IPS-15b (cell line): Measurements from ENCODE around the gene CFAP68.
A peak's percentile ranks its signal among the peaks of the same experiment; 100 is the strongest.

Experiments
- H3K27me3 ChIP-seq: one replicate; pipeline ENCODE4 v1.6.1; 2013; ENCODE audit warnings: low read length; ENCODE audit not compliant: control insufficient read depth, insufficient read depth
- H3K36me3 ChIP-seq: one replicate; pipeline ENCODE4 v1.6.1; 2013; ENCODE audit warnings: low read length; ENCODE audit not compliant: control insufficient read depth, insufficient read depth
- H3K4me1 ChIP-seq: one replicate; pipeline ENCODE4 v1.6.1; 2013; ENCODE audit warnings: mild to moderate bottlenecking, low read length; ENCODE audit not compliant: control insufficient read depth, insufficient read depth
- H3K4me3 ChIP-seq: one replicate; pipeline ENCODE4 v1.5.1; 2013; ENCODE audit warnings: low read depth, low read length
- H3K9ac ChIP-seq: one replicate; pipeline ENCODE4 v1.6.1; 2013; ENCODE audit warnings: low read depth, mild to moderate bottlenecking, low read length
- H3K9me3 ChIP-seq: one replicate; pipeline ENCODE4 v1.6.1; 2013; ENCODE audit warnings: mild to moderate bottlenecking, low read length; ENCODE audit not compliant: control insufficient read depth, insufficient read depth

The CFAP68 gene

DNA sequence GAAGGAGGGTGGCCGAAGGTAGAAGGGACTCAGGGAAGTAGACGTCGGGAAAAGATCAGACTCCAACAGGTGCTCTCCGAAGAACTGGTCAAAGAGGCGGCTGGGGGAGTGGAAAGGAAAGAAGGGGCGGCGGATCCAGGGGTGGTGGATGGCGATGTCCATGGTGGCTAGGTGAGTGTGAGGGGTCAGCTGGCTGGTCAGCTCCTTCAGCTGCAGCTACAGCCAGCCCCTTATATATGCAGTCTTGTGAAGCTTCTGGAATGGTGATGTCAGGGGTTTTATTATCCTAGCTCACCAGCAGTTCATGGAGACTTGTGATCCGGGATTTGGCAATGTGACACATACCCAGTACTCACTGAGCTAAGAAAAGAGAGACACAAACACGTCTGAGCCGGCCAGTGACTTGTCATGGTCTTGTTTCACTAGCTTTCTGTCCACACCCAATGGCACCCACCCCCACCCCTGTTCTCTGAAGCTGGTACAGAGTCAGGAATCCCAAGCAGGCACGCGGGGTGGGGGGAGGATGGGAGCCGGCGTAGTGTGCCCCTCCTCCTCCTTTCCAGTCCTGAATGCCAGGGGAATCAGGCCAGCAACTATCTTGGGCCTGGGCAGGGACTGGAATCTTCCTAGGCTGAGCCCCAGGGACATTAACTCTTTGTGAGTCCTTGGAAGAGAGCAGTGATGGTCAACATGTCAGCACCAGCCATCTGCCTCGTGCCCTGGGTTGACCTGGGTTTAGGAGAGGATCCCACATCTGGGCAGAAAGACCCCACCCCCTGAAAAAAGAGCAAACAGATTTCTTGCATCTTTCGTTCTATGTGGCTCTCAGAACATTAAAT is 32.4 kb downstream of the CFAP68 start, which contains the start of gene CRYAB:
Gene CRYAB, minus strand, starts transcription at position 208 of the 839 bp plus-strand sequence. Its CDS starts 46 bp downstream, at position 162.
- Histone ChIP-seq H3K9me3 (no peaks in the 10 kb centered on the region), H3K4me1 (peaks cover 13% of the 10 kb centered on the region), H3K9ac (peak within 1 kb of the TSS; percentile 26), H3K36me3 (no peaks in the 10 kb centered on the region), H3K27me3 (no peaks in the 10 kb centered on the region), H3K4me3 (peak within 1 kb of the TSS; percentile 47)

- peak within 1 kb of the TSS; percentile 26 for H3K9ac ChIP-seq
- no peaks in the 10 kb centered on the region for H3K36me3 ChIP-seq
- H3K27me3 ChIP-seq, result no peaks in the 10 kb centered on the region
- peak within 1 kb of the TSS; percentile 47 for H3K4me3 ChIP-seq
- peaks cover 13% of the 10 kb centered on the region for H3K4me1 ChIP-seq
- no peaks in the 10 kb centered on the region for H3K9me3 ChIP-seq
Measured at GRCh38 chr11:111912535-111912934, 33.2 kb downstream of the CFAP68 start, which contains the start of gene HSPB2. Gene HSPB2 (plus strand): TSS chr11:111912734. CDS start chr11:111912830, 96 bp downstream.

DNA sequence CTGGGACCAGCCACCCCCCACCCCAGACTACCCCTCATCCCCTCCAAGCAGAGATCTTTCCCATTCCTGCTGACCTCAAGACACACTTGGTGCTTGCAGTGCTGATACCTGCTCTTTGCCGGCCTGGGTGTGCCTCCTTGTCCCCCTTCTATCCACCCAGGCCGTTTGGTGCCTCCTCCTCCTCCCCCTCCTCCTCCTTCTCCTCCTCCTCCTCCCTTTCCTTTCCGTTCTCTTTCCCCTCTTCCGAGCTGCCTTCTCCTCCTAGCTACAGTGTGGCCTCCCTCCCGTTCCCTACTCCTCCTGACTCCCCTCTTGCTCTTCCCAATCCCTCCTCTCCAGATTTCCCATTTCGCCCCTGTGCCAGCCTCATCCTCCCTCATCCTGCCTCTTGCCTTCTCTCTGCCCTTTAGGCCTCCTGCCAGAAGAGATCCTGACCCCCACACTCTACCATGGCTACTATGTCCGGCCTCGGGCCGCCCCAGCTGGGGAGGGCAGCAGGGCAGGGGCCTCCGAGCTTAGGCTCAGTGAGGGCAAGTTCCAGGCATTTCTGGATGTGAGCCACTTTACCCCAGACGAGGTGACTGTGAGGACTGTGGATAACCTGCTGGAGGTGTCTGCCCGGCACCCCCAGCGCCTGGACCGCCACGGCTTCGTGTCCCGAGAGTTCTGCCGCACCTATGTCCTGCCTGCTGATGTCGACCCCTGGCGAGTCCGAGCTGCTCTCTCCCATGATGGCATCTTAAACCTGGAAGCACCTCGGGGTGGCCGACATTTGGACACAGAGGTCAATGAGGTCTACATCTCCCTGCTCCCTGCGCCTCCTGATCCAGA is 33.9 kb downstream of the CFAP68 start:
- Histone ChIP-seq H3K9ac (no peak overlapping the region), H3K9me3 (no peaks in the 10 kb centered on the region), H3K4me3 (peak overlapping the region; percentile 47), H3K36me3 (no peaks in the 10 kb centered on the region), H3K27me3 (no peaks in the 10 kb centered on the region), H3K4me1 (peaks cover 15% of the 10 kb centered on the region)

- H3K9ac ChIP-seq, result no peak overlapping the region
- H3K9me3 ChIP-seq, result no peaks in the 10 kb centered on the region
- H3K27me3 ChIP-seq, result no peaks in the 10 kb centered on the region
- no peaks in the 10 kb centered on the region for H3K36me3 ChIP-seq
- H3K4me3 ChIP-seq, result peak overlapping the region; percentile 47
- peaks cover 17% of the 10 kb centered on the region for H3K4me1 ChIP-seq
Measured at GRCh38 chr11:111913997-111914396, 34.7 kb downstream of the CFAP68 start.

GRCh38 chr11:111916768-111917167 is 37.4 kb downstream of the CFAP68 start:
- Histone ChIP-seq H3K9ac (no peak overlapping the region), H3K9me3 (no peaks in the 10 kb centered on the region), H3K36me3 (no peaks in the 10 kb centered on the region), H3K4me1 (peaks cover 12% of the 10 kb centered on the region), H3K4me3 (no peak overlapping the region), H3K27me3 (no peaks in the 10 kb centered on the region)

DNA sequence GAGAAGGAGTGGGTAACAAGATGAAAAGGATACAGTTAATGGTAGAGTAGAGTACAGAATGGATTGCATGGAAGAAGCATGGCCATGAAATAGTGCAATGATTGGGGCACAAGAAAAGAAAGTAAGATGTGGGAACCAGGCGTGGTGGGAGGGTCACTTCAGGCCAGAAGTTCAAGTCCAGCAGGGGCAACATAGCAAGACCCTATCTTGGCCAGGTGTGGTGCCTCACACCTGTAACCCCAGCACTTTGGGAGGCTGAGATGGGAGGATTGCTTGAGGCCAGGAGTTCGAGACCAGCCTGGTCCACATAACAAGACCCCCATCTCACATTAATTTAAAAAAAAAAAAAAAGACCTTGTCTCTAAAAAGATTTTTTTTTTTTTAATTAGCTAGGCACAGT is 38.0 kb downstream of the CFAP68 start:
- no peak overlapping the region for H3K4me3 ChIP-seq
- no peaks in the 10 kb centered on the region for H3K9me3 ChIP-seq
- no peaks in the 10 kb centered on the region for H3K27me3 ChIP-seq
- H3K9ac ChIP-seq, result no peak overlapping the region
- no peaks in the 10 kb centered on the region for H3K36me3 ChIP-seq
- peaks cover 8% of the 10 kb centered on the region for H3K4me1 ChIP-seq

DNA sequence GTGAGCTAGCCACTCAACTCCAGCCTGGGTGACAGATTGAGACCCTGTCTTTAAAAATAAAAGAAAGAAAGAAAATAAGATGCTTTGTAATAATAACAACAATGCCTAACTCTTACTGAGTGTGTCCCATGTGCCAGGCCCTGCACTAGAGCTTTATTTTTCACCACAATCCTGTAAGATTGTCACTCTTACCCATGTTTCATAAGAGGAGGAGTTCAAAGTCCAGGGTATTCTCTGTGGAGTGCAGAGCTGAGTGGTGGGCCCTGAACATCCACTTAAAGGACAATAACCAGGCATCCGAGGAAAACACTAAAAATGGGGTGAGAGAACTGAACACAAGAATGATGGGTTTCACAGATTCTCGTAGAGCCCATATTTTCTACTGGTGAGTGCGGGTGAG is 38.4 kb downstream of the CFAP68 start:
- no peak overlapping the region for H3K9ac ChIP-seq
- H3K4me3 ChIP-seq, result no peak overlapping the region
- no peaks in the 10 kb centered on the region for H3K9me3 ChIP-seq
- no peaks in the 10 kb centered on the region for H3K36me3 ChIP-seq
- no peaks in the 10 kb centered on the region for H3K27me3 ChIP-seq
- peaks cover 8% of the 10 kb centered on the region for H3K4me1 ChIP-seq

GRCh38 chr11:111918390-111919256 is 39.3 kb downstream of the CFAP68 start, which contains the start of gene C11orf52:
Gene C11orf52 (plus strand): TSS chr11:111918913. CDS start chr11:111918973, 60 bp downstream.
- Histone ChIP-seq H3K27me3 (no peaks in the 10 kb centered on the region), H3K4me3 (peak within 1 kb of the TSS; percentile 48), H3K36me3 (no peaks in the 10 kb centered on the region), H3K4me1 (peaks cover 7% of the 10 kb centered on the region), H3K9ac (no peak within 1 kb of the TSS), H3K9me3 (no peaks in the 10 kb centered on the region)

- no peaks in the 10 kb centered on the region for H3K9me3 ChIP-seq
- H3K4me3 ChIP-seq, result no peak overlapping the region
- H3K36me3 ChIP-seq, result no peaks in the 10 kb centered on the region
- H3K27me3 ChIP-seq, result no peaks in the 10 kb centered on the region
- no peak overlapping the region for H3K9ac ChIP-seq
- peaks cover 4% of the 10 kb centered on the region for H3K4me1 ChIP-seq
Measured at GRCh38 chr11:111920908-111921307, 41.6 kb downstream of the CFAP68 start.

DNA sequence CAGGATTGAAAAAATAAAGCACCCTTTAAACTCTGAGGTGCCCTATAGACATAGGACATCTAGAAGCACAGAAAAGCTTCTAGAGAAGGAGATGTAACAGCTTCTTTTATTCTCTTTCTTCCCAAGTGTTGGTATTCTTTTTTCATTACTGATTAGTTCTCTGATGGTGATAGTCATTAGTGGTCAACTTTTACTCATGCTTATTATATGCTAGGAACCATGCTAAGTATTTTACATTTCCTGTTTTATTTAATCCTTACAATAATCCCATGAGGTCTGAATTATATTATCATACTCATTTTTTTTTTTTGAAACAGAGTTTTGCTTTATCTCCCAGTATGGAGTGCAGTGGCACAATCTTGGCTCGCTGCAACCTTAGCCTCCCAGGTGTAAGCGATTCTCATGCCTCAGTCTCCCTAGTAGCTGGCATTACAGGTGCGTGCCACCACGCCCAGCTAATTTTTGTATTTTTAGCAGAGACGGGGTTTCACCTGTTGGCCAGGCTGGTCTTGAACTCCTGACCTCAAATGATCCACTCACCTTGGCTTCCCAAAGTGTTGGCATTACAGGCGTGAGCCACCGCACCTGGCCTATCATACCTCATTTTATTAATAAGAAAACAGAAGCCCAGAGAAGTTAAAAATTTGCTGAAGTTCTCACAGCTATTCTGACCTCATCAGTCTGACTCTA is 42.3 kb downstream of the CFAP68 start:
- no peaks in the 10 kb centered on the region for H3K27me3 ChIP-seq
- H3K4me3 ChIP-seq, result no peak overlapping the region
- H3K36me3 ChIP-seq, result no peaks in the 10 kb centered on the region
- peaks cover 8% of the 10 kb centered on the region for H3K4me1 ChIP-seq
- H3K9me3 ChIP-seq, result no peaks in the 10 kb centered on the region
- no peak overlapping the region for H3K9ac ChIP-seq
